A204.1 (cell line): Measurements from ENCODE around the gene GRWD1.

Experiments
- FAIRE-seq: peaks from 2 replicates; lab custom pipeline; 2012; peaks lifted over from hg19 to GRCh38; lab: Jason Lieb, UNC

GRWD1 gene

DNA sequence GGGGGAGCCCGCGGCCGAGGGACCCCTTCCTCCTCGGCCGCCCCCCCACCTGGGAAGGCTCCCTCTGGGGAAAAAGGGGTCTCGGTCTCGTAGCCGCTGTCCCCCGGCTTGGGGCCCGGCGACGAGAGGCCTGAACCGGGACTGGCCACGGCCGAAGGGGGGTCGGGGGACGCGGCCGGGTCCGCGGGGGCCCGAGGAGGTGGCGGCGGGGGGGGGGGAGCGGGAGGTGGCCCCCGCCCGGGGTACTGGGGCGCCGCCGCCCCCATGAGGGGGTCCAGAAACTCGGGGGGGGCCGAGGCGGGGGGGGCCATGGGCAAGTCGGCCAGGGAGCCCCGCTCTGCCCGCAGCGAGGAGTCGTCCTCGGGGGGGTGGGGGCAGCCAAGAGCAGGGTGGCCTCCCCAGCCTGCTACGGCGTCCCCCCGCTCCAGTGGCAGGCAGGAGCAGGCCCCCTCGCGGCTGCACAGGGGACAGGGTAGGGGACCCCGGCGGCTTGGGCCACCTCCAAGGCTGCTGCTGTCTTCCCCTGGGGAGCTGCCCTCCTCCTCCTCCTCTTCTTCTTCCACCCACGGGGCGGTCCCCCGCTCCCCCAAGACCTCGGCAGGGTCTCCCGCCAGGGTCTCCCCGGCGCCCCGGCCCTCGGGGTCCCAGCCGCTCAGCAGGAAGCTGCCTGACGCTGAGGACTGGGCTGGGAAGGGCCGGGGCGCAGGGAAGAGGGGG, 53.0 kb downstream of the GRWD1 start:
- no peak for FAIRE-seq

DNA sequence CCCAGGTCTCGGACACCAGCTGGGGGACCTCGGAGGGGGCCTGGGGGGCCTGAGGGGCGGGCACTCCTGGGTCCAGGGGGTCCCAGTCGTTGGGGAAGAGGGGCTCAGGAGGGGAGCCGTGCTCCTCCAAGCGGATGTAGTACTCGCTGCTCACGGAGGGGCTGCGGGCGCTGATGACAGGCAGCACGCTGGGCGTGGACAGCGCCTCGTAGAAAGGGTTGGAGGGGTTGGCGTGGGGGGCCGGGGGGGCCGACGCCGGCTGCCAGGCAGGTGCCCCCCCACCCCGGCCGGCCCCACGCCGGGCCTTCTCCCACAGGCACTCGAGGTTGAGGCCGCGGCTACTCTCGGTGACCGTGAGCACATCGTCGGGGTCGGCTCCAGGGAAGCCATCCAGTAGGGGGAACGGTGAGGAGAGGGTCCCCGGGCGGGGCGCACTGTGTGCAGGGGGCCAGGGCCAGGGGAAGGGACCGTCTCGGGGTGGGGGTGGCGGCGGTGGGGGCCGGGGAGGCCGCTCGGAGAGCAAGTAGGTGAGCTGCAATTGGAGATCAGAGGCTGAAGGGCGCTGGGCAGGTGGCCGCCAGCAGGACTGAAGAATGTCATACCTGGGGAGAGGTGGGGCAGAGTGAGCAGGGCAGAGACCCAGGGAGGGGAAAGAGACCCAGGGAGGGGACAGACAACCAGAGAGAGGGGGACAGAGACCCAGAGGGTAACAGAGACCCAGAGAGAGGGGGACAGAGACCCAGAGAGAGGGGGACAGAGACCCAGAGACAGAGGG, 53.7 kb downstream of the GRWD1 start:
- FAIRE-seq, result no peak

GRCh38 chr19:48500830-48501493, 55.2 kb downstream of the GRWD1 start:
- FAIRE-seq, result no peak

- FAIRE-seq, result no peak
These were observed 55.9 kb downstream of the GRWD1 start for GRCh38 chr19:48501494-48502349.

- no peak for FAIRE-seq
These were observed 56.7 kb downstream of the GRWD1 start for GRCh38 chr19:48502350-48503018.

GRCh38 chr19:48506138-48506733, 60.5 kb downstream of the GRWD1 start:
- no peak for FAIRE-seq
